Measurements from ENCODE around the gene APOBEC3C. TPM values are rescaled to one million over a fixed set of nuclear protein-coding genes. Genes with fewer than 3 reads are reported as not detected.
"Not testable (repeated sequence)": the region's sequence is repeated elsewhere in the genome, so short reads cannot be mapped to it uniquely, and the experiment has no call there.

Gene APOBEC3C
- total RNA-seq, 3 donors from 2014 or later (not counting 1 experiment from before 2014, with no cell fraction given): 144 to 168 (median 155) TPM

- DNase-seq (no peak), ATAC-seq (no peak)
- no peak for TF ChIP-seq CTCF (IDR thresholded peaks at IDR 0.05)
- Mint-ChIP-seq H3K27me3 (ENCODE audit: low read depth in 2 of 2) (no peaks in the 10 kb centered on the region), H3K36me3 (no peaks in the 10 kb centered on the region), H3K4me1 (peaks cover 0 to 21% of the 10 kb centered on the region in 2 donors), H3K4me3 (no peak overlapping the region), H3K9me3 (no peaks in the 10 kb centered on the region), H3K27ac (peak overlapping the region in 1 of 2 donors; percentile 42)
- no peaks in the 10 kb centered on the region for H3K36me3 ChIP-seq (ENCODE audit: control insufficient read depth, insufficient read depth, low read length)
- H3K9me3 ChIP-seq (ENCODE audit: control insufficient read depth, insufficient read depth, low read length): no peaks in the 10 kb centered on the region
- 95% methylated on average over 3 of the region's 3 CpGs for WGBS (ENCODE audit: insufficient coverage)
- no peak overlapping the region for H3K4me3 ChIP-seq (ENCODE audit: low read length)
- intact Hi-C loops (cut with micrococcal nuclease): no loop called here
- H3K27me3 ChIP-seq (ENCODE audit: control insufficient read depth, insufficient read depth, low read length): no peaks in the 10 kb centered on the region
- no peak overlapping the region for H3K27ac ChIP-seq (ENCODE audit: low read length)
- peaks cover 34% of the 10 kb centered on the region for H3K4me1 ChIP-seq (ENCODE audit: control insufficient read depth, insufficient read depth, low read length)
Observed at GRCh38 chr22:38986629-38987028, 27.4 kb upstream of the APOBEC3C start.

GRCh38 chr22:38987171-38987895, 26.7 kb upstream of the APOBEC3C start:
- H3K27ac Mint-ChIP-seq: no peak overlapping the region

GRCh38 chr22:38989466-38989865, 24.6 kb upstream of the APOBEC3C start:
- ATAC-seq: no peak
- peak in 1 of 2 donors; percentile 55 for DNase-seq
- H3K27me3 ChIP-seq (ENCODE audit: control insufficient read depth, insufficient read depth, low read length): no peaks in the 10 kb centered on the region
- H3K27ac ChIP-seq (ENCODE audit: low read length): no peak overlapping the region
- no peak for TF ChIP-seq CTCF (IDR thresholded peaks at IDR 0.05)
- Mint-ChIP-seq H3K27me3 (ENCODE audit: low read depth in 2 of 2) (peaks cover 0 to 6% of the 10 kb centered on the region in 2 donors), H3K27ac (no peak overlapping the region), H3K4me1 (peaks cover 0 to 9% of the 10 kb centered on the region in 2 donors), H3K36me3 (no peaks in the 10 kb centered on the region), H3K4me3 (no peak overlapping the region), H3K9me3 (no peaks in the 10 kb centered on the region)
- H3K9me3 ChIP-seq (ENCODE audit: control insufficient read depth, insufficient read depth, low read length): no peaks in the 10 kb centered on the region
- intact Hi-C loops (cut with micrococcal nuclease): no loop called here
- WGBS (ENCODE audit: insufficient coverage): 69% methylated on average over 6 of the region's 6 CpGs
- peaks cover 23% of the 10 kb centered on the region for H3K4me1 ChIP-seq (ENCODE audit: control insufficient read depth, insufficient read depth, low read length)
- no peaks in the 10 kb centered on the region for H3K36me3 ChIP-seq (ENCODE audit: control insufficient read depth, insufficient read depth, low read length)
- no peak overlapping the region for H3K4me3 ChIP-seq (ENCODE audit: low read length)

More at GRCh38 chr22:38987171-38987895, 26.7 kb upstream of the APOBEC3C start:
- Mint-ChIP-seq H3K36me3 (no peaks in the 10 kb centered on the region), H3K9me3 (no peaks in the 10 kb centered on the region), H3K27me3 (ENCODE audit: low read depth in 2 of 2) (peaks cover 0 to under 1% of the 10 kb centered on the region in 2 donors), H3K4me3 (no peak overlapping the region), H3K4me1 (peaks cover 0 to 14% of the 10 kb centered on the region in 2 donors)
- Histone ChIP-seq H3K4me1 (ENCODE audit: control insufficient read depth, insufficient read depth, low read length) (peaks cover 27% of the 10 kb centered on the region), H3K9me3 (ENCODE audit: control insufficient read depth, insufficient read depth, low read length) (no peaks in the 10 kb centered on the region), H3K4me3 (ENCODE audit: low read length) (no peak overlapping the region), H3K27me3 (ENCODE audit: control insufficient read depth, insufficient read depth, low read length) (no peaks in the 10 kb centered on the region), H3K27ac (ENCODE audit: low read length) (no peak overlapping the region), H3K36me3 (ENCODE audit: control insufficient read depth, insufficient read depth, low read length) (no peaks in the 10 kb centered on the region)
- DNase-seq: no peak
- no peak for TF ChIP-seq CTCF (IDR thresholded peaks at IDR 0.05)
- 92% methylated on average over 8 of the region's 8 CpGs for WGBS (ENCODE audit: insufficient coverage)
- intact Hi-C loops (cut with micrococcal nuclease): no loop called here
- no peak for ATAC-seq

GRCh38 chr22:38992871-38993371, 21.1 kb upstream of the APOBEC3C start:
- H3K27me3 ChIP-seq (ENCODE audit: control insufficient read depth, insufficient read depth, low read length); intact Hi-C loops (cut with micrococcal nuclease); H3K27me3 Mint-ChIP-seq (ENCODE audit: low read depth in 2 of 2); H3K9me3 Mint-ChIP-seq; H3K4me3 ChIP-seq (ENCODE audit: low read length); H3K4me1 Mint-ChIP-seq; H3K36me3 ChIP-seq (ENCODE audit: control insufficient read depth, insufficient read depth, low read length); H3K27ac Mint-ChIP-seq; DNase-seq; H3K4me3 Mint-ChIP-seq; H3K9me3 ChIP-seq (ENCODE audit: control insufficient read depth, insufficient read depth, low read length); H3K36me3 Mint-ChIP-seq; ATAC-seq; H3K27ac ChIP-seq (ENCODE audit: low read length): not testable (repeated sequence)
- H3K4me1 ChIP-seq (ENCODE audit: control insufficient read depth, insufficient read depth, low read length): peaks cover 15% of the 10 kb centered on the region
- WGBS (ENCODE audit: insufficient coverage): 44% methylated on average over 9 of the region's 12 CpGs

Data from natural killer cell (primary cell).